ENCODE measurements around the gene NPRL2. TPM values are rescaled to one million over a fixed set of nuclear protein-coding genes. Genes with fewer than 3 reads are reported as not detected.

The NPRL2 gene
- total and polyA plus RNA-seq, 2 of the 13 experiments (the other 11 are each of a cell fraction or from before 2014, with no cell fraction given): 30.6 to 51.4 TPM

DNA sequence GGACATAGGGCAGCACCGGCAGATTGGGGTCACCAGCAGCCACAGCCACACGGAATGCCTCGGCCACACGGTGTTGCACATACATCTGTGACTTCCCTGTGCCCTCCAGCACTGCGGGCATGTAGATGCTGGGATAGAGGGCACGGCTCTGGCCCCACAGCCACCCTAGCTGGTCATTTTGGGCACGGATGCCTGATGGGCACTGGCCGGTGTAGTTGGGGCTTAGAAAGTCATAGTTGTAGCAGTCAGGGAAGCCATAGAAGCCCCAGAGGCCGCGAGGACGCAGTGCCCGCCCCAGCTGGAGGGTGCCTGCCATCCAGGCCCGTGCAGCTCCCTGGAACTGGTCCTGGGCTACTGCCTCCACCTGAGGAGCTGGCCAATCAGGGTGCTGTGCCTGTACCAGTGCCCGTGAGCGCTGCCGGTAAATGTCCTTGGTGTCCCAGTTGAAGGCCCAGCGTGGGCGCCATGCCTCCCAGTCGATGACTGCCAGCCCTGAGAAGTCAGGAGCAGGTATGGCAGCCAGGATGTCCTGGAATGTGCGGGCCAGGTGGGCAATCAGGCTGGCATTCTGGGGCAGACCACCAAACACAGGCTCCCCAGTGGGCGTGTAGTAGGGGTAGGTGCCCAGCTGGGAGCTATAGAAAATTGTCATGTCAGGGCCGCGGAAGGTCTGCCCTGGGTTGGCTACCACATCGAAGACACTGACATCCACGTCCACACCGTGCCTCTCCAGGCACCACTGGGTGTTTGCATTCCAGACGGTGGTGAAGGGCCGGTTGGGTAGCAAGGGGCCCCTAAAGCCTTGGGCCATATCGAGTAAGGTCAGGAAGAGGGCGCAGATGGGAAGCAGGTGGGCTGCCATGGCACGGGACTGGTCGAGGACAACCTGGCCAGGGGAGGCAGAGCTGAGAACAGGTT lies 48.2 kb downstream of the NPRL2 start (continued):
- TF ChIP-seq, protein P1, sequence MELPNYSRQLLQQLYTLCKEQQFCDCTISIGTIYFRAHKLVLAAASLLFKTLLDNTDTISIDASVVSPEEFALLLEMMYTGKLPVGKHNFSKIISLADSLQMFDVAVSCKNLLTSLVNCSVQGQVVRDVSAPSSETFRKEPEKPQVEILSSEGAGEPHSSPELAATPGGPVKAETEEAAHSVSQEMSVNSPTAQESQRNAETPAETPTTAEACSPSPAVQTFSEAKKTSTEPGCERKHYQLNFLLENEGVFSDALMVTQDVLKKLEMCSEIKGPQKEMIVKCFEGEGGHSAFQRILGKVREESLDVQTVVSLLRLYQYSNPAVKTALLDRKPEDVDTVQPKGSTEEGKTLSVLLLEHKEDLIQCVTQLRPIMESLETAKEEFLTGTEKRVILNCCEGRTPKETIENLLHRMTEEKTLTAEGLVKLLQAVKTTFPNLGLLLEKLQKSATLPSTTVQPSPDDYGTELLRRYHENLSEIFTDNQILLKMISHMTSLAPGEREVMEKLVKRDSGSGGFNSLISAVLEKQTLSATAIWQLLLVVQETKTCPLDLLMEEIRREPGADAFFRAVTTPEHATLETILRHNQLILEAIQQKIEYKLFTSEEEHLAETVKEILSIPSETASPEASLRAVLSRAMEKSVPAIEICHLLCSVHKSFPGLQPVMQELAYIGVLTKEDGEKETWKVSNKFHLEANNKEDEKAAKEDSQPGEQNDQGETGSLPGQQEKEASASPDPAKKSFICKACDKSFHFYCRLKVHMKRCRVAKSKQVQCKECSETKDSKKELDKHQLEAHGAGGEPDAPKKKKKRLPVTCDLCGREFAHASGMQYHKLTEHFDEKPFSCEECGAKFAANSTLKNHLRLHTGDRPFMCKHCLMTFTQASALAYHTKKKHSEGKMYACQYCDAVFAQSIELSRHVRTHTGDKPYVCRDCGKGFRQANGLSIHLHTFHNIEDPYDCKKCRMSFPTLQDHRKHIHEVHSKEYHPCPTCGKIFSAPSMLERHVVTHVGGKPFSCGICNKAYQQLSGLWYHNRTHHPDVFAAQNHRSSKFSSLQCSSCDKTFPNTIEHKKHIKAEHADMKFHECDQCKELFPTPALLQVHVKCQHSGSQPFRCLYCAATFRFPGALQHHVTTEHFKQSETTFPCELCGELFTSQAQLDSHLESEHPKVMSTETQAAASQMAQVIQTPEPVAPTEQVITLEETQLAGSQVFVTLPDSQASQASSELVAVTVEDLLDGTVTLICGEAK (IDR thresholded peaks at IDR 0.05): no peak
- TF ChIP-seq, protein P1 (CRISPR knock-in tag; IDR thresholded peaks at IDR 0.05): peak; percentile 35; the same call in 1 of the 2 replicates
- TF ChIP-seq ZNF235 (CRISPR knock-in tag; IDR thresholded peaks at IDR 0.05; ENCODE audit: borderline replicate concordance) (no peak), BATF2 (CRISPR knock-in tag; IDR thresholded peaks at IDR 0.05) (0 out of 2 replicates have a peak, but pooled peaks have one; percentile 25), TBX2 (CRISPR knock-in tag; IDR thresholded peaks at IDR 0.05; ENCODE audit: borderline replicate concordance) (peak; percentile 1; the same call in 1 of the 2 replicates), ZSCAN5A (CRISPR knock-in tag; IDR thresholded peaks at IDR 0.05; ENCODE audit: borderline replicate concordance) (no peak), SMAD1 (CRISPR knock-in tag; IDR thresholded peaks at IDR 0.05; ENCODE audit: borderline replicate concordance, low read depth) (peak; percentile 62; the same call in 1 of the 2 replicates), POLR2AphosphoS2 (IDR thresholded peaks at IDR 0.05; ENCODE audit: low read depth, low read length) (0 out of 2 replicates have a peak, but pooled peaks have one; percentile 6), POLR2G (IDR thresholded peaks at IDR 0.05; ENCODE audit: low read depth, low read length) (no peak; the same call in 1 of the 2 replicates), RBFOX2 (IDR thresholded peaks at IDR 0.05; ENCODE audit: low read depth, low read length) (peak; percentile 78), AHR (CRISPR knock-in tag; IDR thresholded peaks at IDR 0.05) (0 out of 2 replicates have a peak, but pooled peaks have one; percentile 25), RBM22 (optimal IDR thresholded peaks at IDR 0.05; ENCODE audit: low read length) (peak; percentile 65), ZNF333 (CRISPR knock-in tag; IDR thresholded peaks at IDR 0.05; ENCODE audit: borderline replicate concordance) (0 out of 2 replicates have a peak, but pooled peaks have one; percentile 9)
- TF ChIP-seq, protein P2, sequence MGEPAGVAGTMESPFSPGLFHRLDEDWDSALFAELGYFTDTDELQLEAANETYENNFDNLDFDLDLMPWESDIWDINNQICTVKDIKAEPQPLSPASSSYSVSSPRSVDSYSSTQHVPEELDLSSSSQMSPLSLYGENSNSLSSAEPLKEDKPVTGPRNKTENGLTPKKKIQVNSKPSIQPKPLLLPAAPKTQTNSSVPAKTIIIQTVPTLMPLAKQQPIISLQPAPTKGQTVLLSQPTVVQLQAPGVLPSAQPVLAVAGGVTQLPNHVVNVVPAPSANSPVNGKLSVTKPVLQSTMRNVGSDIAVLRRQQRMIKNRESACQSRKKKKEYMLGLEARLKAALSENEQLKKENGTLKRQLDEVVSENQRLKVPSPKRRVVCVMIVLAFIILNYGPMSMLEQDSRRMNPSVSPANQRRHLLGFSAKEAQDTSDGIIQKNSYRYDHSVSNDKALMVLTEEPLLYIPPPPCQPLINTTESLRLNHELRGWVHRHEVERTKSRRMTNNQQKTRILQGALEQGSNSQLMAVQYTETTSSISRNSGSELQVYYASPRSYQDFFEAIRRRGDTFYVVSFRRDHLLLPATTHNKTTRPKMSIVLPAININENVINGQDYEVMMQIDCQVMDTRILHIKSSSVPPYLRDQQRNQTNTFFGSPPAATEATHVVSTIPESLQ (CRISPR knock-in tag; conservative IDR thresholded peaks at IDR 0.05): no peak

Measured in HepG2 (cell line).